Measurements from ENCODE around the gene SLC1A1. TPM values are rescaled to one million over a fixed set of nuclear protein-coding genes. Genes with fewer than 3 reads are reported as not detected.

Gene SLC1A1
- total and polyA plus RNA-seq, 2 experiments from 2014 or later, result 3.7 to 8.2 TPM

- TF ChIP-seq CTCF (conservative IDR thresholded peaks at IDR 0.05; ENCODE audit: low read depth in 2 of 2) (no peak), JUNB (IDR thresholded peaks at IDR 0.05; ENCODE audit: unreplicated experiment) (no peak), ZNF462 (CRISPR knock-in tag; IDR thresholded peaks at IDR 0.05) (no peak)
Observed at GRCh38 chr9:4572184-4572826, 82.0 kb downstream of the SLC1A1 start (continued).

GRCh38 chr9:4573176-4573575 is 82.9 kb downstream of the SLC1A1 start:
- no peak for ATAC-seq
- H3K9me2 ChIP-seq (ENCODE audit: insufficient read depth), result no peaks in the 10 kb centered on the region
- H3F3A ChIP-seq (replicated peaks; ENCODE audit: low read depth), result no peaks in the 10 kb centered on the region
- H3K4me1 ChIP-seq (ENCODE audit: insufficient read depth), result peaks cover 3% of the 10 kb centered on the region; the same call in 1 of the 2 replicates
- H3K36me3 Mint-ChIP-seq (ENCODE audit: low read depth), result no peaks in the 10 kb centered on the region
- H3K79me2 ChIP-seq (replicated peaks; ENCODE audit: insufficient read depth), result no peaks in the 10 kb centered on the region
- no peaks in the 10 kb centered on the region; the same call in 1 of the 3 replicates for H3K9me3 Mint-ChIP-seq
- H2AFZ ChIP-seq, result no peak overlapping the region
- peaks cover 2% of the 10 kb centered on the region for H3K27me3 Mint-ChIP-seq (ENCODE audit: insufficient read depth, low read depth, poor library complexity)
- H3K36me3 ChIP-seq (ENCODE audit: insufficient read depth), result no peaks in the 10 kb centered on the region
- H4K20me1 ChIP-seq (replicated peaks; ENCODE audit: insufficient read depth), result no peaks in the 10 kb centered on the region
- H3K27me3 ChIP-seq (ENCODE audit: insufficient read depth), result no peaks in the 10 kb centered on the region
- H3K27ac Mint-ChIP-seq, result no peak overlapping the region
- H3K4me3 Mint-ChIP-seq, result no peak overlapping the region
- H3K27ac ChIP-seq (ENCODE audit: low read depth), result no peak overlapping the region
- H3K4me3 ChIP-seq, result no peak overlapping the region
- DNase-seq (ENCODE audit: low spot score), result no peak
- H3K4me1 Mint-ChIP-seq, result peaks cover 9% of the 10 kb centered on the region
- H3K4me2 ChIP-seq, result no peak overlapping the region
- no peak for TF ChIP-seq JUNB (IDR thresholded peaks at IDR 0.05; ENCODE audit: unreplicated experiment)
- no peak for TF ChIP-seq NANOG (IDR thresholded peaks at IDR 0.05; ENCODE audit: borderline replicate concordance)
- TF ChIP-seq ZNF462 (CRISPR knock-in tag; IDR thresholded peaks at IDR 0.05), result no peak
